Measurements from ENCODE around the gene NARS2.
"Not testable (repeated sequence)": the region's sequence is repeated elsewhere in the genome, so short reads cannot be mapped to it uniquely, and the experiment has no call there.

Gene NARS2

DNA sequence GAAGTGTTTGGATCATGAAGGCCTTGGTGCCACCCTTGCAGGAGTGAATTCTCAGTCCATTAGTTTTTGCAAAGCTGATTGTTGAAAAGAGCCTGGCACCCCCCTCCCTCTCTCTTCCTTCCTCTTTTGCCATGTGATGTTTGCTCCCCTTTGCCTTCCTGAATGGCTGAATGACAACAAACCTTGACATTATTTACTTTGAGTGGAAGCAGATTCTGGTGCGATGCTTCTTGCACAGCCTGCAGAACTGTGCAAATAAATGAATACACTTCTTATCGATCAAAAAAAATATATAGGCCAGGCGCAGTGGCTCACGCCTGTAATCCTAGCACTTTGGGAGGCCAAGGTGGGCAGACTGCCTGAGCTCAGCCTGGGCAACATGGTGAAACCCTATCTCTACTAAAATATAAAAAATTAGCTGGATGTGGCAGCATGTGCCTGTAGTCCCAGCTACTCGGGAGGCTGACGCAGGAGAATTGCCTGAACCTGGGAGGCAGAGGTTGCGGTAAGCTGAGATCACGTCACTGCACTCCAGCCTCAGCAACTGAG, 2.0 kb upstream of the NARS2 start:
- DNase-seq = no peak

DNA sequence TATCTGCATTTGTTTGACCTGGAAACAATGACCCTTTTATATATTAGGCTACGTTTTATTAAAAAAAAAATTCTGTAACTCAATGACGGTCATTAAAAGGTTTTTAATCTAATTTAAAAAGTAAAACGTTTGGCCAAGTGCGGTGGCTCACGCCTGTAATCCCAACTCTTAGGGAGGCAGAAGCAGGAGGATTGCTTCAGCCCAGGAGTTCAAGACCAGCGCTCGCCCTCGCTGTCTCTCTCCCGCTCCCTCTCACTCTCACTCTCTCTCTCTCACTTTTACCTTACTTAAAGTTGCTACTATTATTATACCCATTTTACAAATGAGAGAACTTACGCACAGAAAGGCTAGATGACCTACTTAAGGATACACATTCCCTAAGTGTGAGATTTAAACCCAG, 814 bp upstream of the NARS2 start:
- no peak for DNase-seq

DNA sequence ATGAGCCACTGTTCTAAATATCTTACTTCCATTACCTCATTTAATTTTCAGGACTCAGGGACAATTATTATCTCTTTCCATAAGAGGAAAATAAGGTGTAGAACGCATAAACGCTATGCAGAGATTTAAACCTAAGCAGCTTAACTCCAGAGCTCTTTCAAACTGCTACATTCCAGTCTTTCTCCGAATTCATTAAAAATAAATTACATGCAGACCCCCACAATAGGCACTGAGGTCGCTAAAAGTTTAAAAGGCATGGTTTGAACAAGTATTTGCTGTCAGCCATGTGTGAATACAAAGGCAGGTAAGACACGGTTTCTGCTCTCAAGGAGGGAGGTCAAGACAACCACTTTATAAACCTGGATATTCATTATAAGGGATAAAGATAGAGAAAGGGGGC, 983 bp downstream of the NARS2 start:
- DNase-seq = no peak

DNA sequence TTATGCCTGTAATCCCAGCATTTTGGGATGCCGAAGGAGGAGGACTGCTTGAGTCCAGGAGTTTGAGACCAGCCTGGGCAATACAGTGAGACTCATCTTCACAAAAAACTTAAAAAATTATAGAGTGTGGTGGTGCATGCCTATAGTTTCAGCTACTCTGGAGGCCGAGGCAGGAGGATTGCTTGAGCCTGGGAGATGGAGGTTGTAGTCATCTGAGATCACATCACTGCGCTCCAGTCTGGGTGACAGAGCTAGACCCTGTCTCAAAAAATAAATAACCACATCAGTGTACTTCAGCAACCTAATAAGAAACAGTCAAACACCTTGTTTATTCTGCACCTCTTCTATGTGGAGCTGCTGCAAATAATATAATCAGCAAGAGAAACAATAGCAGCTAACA, 1.4 kb downstream of the NARS2 start:
- no peak for DNase-seq

DNA sequence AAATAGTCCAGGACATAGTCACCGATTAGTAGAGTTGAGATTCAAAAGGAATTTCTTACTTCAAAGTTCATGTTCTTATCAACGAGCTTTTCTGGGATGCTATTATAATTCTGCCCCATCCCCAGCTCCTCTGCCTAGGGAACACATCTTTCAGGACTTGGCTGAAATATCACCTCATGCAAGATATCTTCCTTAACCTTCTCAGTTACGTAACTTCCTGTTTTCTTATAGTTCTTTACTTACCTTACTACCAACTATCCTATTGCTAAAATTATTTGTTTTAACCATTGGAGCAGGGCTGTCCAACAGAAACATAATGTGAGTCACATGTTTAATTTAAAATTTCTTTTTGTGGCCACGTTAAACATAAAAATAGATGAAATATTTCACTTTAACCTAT, 2.3 kb downstream of the NARS2 start:
- no peak for DNase-seq

DNA sequence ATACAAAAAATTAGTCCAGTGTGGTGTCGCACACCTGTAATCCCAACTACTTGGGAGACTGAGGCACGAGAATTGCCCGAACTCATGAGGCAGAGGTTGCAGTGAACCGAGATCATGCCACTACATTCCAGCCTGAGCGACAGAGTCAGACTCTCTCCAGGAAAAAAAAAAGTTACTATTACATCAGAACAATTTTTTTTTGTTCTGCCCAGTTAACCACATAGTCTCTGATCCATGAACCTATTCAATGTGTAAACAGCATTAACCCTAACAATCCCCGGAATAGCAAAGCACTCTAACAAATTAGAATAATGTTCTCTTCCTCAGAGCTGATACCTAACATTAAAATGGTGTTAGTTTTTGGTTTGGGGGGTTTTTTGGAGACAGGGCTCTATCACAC, 4.6 kb downstream of the NARS2 start:
- DNase-seq = no peak

DNA sequence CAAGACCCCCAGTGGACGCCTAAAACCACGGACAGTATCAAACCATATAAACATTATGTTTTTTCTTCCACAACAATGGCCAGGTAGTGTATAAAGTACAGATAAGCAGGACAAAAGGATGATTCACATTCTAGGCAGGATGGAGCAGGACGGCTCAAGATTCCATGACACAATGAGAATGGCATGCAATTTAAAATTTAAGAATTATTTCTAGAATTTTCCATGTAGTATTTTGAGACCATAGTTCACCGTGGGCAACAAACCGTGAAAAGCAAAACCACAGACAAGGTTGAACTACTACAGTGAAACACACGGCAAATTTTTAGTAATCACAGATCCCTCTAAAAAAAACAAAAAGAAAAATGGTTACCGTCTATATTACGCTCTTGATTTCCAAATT, 7.5 kb downstream of the NARS2 start:
- peak; percentile 69 for DNase-seq

DNA sequence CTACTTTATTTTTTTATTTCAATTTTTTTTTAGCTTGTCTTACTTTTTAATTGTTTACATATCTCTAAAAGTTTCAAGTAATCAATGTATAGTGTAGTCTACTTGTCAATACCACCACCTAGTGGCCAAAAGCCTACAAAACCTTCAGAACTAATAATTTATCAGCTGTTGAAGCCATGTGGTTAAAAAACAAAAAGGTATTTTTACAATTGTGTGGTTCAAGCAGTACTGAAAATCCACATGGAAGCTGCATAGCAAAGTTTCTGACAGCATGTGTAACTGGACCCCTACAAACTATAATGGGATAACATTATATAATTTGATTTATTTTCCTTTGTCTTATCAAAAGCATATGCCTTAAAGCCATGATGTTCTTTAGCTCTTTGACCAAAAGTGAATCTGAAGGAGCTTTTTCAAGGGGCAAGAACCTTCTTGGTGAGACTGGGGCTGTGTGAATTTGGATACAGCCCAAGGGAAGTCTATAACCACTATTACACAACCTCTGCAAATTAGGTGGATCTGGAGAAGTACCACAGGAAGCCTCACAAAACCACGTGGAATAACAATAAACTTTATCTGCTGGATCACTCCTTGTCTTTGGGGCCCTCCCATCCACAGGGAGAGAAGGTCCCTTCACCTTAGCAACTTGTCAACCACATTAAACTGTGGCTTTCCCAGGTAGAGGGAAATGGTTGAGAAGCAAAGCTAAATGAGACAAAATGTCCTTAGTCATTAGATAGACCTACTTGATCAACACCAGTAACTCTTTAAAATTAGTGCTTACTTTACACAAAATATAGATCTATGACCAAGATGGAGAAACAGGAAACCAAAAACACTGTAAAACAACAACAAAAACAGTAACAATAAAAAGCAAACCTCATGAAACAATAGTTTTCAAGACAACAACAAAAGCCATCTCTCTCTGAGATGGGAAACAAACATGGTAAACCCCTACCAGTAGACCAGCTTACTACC, 9.9 kb downstream of the NARS2 start:
- peak; percentile 75 for DNase-seq

DNA sequence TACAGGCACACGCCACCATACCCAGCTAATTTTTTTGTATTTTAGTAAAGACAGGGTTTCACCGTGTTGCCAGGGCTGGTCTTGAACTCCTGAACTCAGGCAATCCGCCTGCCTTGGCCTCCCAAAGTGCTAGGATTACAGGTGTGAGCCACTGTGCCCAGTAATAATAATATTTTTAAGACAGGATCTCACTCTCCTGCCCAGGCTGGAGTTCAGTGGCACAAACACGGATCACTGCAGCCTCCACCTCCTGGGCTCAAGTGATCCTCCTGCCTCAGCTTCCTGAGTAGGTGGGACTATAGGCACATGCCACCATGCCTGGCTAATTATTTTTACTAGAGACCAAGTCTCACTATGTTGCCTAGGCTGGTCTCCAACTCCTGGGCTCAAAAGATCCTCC, 10.6 kb downstream of the NARS2 start:
- DNase-seq = not testable (repeated sequence)

DNA sequence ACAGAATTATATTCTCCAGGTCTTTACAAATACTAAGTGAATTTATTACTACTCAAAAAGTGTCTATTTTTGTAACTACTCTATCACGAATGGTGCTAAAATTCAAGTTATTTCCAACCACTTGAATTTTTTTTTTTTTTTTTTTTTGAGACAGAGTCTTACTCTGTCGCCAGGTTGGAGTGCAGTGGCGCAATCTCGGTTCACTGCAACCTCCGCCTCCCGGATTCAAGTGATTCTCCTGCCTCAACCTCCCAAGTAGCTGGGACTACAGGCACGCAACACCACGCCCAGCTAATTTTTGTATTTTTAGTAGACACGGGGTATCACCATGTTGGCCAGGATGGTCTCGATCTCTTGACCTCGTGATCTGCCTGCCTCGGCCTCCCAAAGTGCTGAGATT, 11.6 kb downstream of the NARS2 start:
- DNase-seq = not testable (repeated sequence)

DNA sequence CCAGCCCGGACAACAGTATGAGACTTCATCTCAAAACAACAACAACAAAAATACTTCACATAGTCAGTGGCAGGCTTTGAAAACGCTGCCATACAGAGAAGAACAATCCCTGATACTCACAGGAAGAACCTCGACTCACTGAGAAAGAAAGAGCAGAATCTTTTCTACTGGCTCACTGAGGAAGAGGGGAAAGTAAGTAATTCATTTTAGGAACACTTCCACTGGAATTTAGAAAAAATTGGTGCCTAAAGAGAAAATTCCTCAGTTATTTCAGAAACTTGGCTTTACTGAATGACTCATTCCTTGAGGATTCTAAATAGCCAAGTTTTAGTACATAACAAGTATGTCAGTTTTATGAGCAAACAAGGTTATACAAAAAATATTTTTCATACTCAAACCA, 12.3 kb downstream of the NARS2 start:
- peak; percentile 81 for DNase-seq

DNA sequence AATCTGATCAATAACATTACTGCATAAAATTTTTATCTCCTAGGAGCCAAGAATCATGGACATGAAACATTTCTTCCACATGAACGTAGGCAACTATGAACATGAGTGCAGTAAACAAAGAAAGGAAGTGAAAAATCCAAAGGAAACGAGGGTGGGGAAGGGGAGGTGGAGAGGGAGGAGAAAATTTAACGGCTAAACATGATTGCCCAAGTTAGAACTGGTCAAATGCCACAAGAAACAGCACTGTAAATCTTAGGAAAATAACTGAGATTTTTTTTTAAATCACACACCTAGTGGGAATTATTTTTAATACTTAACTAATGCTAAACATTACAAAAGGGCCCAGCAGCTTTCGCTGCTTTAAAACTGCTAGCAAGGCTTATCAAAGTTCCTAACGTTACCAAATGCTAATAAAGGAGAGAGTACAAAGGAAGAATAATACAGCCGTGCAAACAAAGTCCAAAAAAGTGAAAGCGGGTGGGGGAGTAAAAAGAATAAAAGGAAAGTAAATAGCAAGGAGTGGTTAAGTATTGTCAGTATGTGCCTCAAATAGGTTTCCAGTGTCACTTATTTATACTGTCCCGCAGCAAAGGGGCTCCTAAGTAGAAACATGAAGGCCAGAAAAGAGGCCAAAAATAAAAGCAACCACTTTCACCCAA, 13.7 kb downstream of the NARS2 start:
- DNase-seq = no peak

DNA sequence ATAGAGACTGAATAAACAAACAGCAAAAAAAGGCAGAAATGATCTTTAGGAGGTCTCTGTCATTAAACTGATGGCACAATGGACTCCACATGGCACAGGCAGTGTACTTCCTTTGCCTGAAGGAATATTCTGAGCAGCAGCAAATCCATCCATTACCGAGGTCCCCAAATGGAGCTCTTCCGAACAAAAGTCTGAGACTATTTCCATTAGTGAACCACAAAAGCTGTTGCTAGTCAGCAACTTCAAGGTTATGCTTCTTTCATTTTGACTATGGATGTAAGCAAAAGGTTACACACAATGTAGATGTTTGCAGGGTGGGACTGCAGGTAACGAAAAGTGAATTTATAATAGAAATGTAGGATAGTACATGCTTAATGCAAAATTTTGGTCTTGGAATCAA, 14.5 kb downstream of the NARS2 start:
- DNase-seq = no peak

DNA sequence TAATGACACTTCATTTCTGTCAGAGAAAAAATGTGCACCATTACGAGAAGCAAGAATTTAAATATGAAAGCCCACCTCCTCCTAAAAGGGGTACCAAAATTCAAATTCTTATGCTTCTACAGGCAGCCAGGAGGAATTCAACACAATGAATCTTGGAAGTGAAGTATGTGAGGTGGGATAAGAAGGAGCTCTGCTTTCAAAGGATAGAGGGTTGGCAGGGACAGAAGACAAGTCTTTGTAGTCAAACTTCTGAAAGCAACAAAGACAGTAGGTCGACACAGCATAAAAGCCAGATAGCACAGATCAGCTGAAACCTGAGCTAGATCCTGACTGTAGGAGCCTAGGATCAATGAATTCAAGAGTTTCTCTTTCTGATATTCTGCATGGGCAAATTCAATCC, 17.4 kb downstream of the NARS2 start:
- no peak for DNase-seq

DNA sequence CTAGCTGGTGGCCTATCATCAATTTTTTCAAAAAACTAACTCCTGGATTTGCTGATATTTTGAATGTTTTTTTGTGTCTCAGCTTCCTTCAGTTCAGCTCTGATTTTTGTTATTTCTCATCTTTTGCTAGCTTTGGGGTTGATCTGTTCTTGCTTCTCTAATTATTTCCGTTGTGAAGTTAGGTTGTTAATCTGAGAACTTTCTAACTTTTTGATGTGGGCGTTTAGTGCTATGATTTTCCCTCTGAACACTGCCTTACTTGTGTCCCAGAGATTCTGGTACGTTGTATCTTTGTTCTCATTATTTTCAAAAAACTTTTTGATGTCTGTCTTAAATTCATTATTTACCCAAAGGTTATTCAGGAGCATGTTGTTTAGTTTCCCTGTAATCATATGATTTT, 19.1 kb downstream of the NARS2 start:
- DNase-seq = no peak

DNA sequence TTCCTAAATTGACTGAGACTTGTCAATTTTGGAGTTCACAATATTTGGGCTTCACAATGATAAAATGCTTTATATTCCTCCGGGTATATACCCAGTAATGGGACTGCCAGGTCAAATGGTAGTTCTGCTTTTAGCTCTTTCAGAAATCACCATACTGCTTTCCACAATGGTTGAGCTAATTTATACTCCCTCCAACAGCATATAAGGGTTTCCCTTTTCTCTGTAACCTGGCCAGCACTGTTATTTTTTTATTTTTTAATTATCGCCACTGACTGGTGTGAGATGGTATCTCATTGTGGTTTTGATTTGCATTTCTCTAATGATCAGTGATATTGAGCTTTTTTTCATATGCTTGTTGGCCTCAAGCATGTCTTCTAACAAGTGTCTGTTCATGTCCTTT, 21.8 kb downstream of the NARS2 start:
- DNase-seq = no peak

DNA sequence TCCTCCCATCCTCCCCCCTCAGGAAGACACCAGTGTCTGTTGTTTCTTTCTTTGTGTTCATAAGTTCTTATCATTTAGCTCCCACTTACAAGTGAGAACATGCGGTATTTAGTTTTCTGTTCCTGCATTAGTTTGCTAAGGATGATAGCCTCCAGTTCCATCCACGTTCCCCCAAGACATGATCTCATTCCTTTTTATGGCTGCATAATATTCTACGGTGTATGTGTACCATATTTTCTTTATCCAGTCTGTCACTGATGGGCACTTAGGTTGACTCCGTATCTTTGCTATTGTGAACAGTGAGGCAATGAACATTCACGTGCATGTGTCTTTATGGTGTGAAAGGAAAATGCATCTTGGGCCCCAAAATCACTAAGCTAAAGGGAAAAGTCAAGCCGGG, 22.5 kb downstream of the NARS2 start:
- DNase-seq = not testable (repeated sequence)

DNA sequence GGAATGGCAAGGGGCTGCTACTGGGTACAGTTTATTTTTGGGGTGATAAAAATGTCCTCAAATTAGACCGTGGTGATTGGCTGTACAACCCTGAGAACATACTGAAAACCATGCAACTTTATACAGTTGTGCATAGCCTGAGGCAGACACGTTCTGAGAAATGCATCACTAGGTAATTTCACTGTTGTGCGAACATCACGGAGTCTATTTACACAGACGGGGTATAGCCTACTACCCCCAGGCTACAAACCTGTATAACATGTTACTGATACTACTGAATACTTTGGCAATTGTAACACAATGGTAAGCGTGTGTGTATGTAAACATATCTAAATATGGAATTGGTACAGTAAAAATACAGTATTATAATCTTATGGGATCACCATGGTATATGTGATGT, 23.6 kb downstream of the NARS2 start:
- DNase-seq = no peak

DNA sequence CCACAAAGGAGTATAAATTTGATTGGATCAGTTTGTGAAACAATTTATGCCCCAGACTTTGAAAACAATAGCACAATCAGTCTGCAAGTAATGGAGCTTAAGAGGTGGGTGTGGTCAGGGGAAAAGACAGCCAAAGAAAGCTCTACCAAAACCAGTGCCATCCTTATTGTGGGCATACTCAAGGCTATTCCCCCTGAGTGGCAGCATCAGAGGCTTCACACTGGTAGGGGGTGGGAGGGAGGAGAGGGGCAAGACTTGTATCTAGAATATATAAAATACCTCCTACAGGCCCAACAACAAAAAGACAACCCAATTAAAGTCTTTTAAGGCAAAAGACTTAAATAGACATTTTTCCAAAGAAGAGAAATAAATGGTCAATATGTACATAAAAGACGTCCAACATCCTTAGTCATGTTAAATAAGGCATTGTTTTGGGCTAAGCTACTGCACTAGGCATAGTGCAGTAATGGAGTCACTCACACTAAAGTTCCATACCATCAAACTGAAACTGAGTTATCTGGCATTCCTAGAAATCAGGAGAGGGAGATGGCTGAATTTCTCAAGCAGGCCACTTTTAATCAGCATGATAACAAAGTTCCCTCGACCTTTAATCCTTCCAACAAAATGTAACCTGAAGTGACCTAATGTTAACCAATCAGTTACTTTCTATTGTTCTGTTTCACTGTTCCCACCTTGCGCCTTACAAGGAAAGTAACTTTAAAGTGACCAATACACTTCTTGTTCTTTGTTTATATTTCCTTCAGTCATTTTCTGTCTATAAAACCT, 24.8 kb downstream of the NARS2 start:
- no peak for DNase-seq

DNA sequence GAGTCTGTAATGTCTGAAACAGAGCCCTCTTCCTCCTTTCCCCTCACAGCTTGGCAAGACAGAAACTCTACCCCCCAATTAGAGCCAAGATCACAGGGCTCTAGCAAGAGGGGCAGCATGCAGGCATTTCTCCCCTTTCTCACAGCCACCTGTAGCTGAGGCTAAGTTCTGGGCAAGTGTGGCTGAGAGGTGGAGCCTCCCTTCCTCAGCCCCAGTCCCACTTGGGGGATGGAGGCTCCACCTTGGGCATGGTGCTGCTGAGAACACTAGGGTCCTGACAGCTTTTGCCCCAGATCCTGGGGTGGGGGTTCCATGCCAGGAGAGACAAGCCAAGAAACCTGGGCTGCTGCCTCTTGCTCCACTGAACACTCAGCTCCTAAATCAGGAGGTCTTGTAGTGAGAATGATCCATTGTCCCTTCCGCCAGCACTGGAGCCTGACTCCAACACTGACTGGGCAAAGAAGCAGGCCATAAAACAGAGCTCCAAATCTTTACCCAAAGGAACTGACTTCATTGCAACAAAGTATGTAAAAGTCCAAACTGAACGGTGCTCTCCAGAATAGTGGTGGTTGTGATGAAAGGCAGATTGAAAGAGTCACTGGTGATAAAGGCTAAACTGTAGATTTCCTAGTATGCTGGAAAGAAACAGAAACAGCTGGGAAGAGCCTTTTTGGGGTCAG, 25.6 kb downstream of the NARS2 start:
- no peak for DNase-seq

DNA sequence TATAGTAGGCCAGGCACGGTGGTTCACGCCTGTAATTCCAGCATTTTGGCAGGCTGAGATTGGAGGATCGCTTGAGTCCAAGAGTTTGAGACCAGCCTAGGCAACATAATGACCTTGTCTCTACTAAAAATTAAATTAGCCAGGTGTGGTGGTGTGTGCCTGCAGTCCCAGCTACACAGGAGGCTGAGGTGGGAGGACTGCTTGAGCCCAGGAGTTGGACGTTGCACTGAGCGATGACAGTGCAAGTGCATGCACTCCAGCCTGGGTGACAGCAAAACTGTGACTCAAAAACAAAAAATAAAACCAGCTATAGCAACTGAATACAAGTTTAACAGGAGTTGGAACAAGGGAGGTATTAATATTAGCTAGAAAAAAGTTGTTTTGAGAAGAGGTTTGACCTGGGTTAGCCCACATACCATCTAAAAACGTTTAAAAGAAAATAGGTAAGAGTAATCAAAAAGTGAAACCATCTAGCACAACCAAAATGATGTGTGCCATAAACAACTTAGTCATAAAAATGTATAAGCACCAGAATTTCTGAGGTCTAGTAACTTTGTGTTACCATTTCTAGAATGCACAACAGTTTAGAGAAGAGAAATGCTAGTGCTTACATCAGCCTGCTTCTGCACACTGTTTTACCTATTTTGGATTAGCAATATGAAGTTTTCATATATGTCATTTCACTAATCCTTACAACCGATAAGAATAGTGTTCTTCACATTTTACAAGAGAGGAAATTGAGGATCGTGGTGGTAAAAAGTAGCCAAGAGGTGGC, 26.5 kb downstream of the NARS2 start:
- no peak for DNase-seq

DNA sequence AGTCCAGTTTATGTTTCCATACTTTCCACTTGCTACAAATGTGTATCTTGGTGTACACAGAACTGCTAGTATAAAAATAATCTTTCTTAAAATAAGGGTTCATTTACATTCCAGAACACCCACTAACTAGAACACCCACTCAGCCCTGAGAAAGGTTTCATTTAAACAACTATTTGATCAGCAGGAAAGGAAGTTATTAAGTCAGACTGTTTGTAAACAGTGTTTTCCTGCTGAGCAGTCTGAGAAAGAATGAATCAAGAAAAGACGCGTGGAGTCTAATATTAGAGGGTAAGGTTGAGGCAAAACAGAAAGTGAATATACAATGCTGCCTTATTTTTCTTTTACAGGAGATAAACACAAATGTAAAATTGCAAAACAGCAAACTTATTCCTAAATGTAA, 32.7 kb downstream of the NARS2 start:
- no peak for DNase-seq
